GM21526 (cell line): ENCODE data around the gene TFCP2.

Experiments used
- ATAC-seq: cut with Tn5 transposase; IDR thresholded peaks from one replicate; pipeline ENCODE4 v1.9.1; 2021; ENCODE audit warnings: moderate library complexity; ENCODE audit not compliant: unreplicated experiment, low FRiP score

The TFCP2 gene

GRCh38 chr12:51197736-51198567 is 25.0 kb upstream of the TFCP2 start:
- ATAC-seq: no peak

GRCh38 chr12:51196547-51196946 is 23.6 kb upstream of the TFCP2 start:
- ATAC-seq: no peak

GRCh38 chr12:51195841-51196240 is 22.9 kb upstream of the TFCP2 start:
- ATAC-seq: no peak

- no peak for ATAC-seq
Observed at GRCh38 chr12:51192284-51192671, 19.3 kb upstream of the TFCP2 start.

- ATAC-seq: no peak
Observed at GRCh38 chr12:51191516-51192283, 18.8 kb upstream of the TFCP2 start.

- ATAC-seq: no peak
Observed at GRCh38 chr12:51190820-51191219, 17.9 kb upstream of the TFCP2 start.

- no peak for ATAC-seq
Observed at GRCh38 chr12:51189790-51190355, 16.9 kb upstream of the TFCP2 start.

GRCh38 chr12:51188359-51189051 is 15.6 kb upstream of the TFCP2 start:
- ATAC-seq: no peak

- no peak for ATAC-seq
Observed at GRCh38 chr12:51187370-51187987, 14.5 kb upstream of the TFCP2 start.

GRCh38 chr12:51186465-51187085 is 13.6 kb upstream of the TFCP2 start:
- ATAC-seq: no peak

GRCh38 chr12:51185171-51185717 is 12.3 kb upstream of the TFCP2 start:
- no peak for ATAC-seq

GRCh38 chr12:51183816-51184215 is 10.9 kb upstream of the TFCP2 start:
- ATAC-seq: no peak

GRCh38 chr12:51183349-51183748 is 10.4 kb upstream of the TFCP2 start:
- no peak for ATAC-seq

GRCh38 chr12:51181558-51181957 is 8.6 kb upstream of the TFCP2 start:
- ATAC-seq: no peak

GRCh38 chr12:51177897-51178296 is 5.0 kb upstream of the TFCP2 start:
- ATAC-seq: no peak

GRCh38 chr12:51174501-51174900 is 1.6 kb upstream of the TFCP2 start:
- ATAC-seq: no peak

GRCh38 chr12:51171884-51172514 is 936 bp downstream of the TFCP2 start:
- no peak for ATAC-seq

- ATAC-seq: no peak
Observed at GRCh38 chr12:51163795-51164194, 9.1 kb downstream of the TFCP2 start.

GRCh38 chr12:51162217-51162616 is 10.7 kb downstream of the TFCP2 start:
- ATAC-seq: no peak
